HG03469 (cell line): Measurements from ENCODE around the gene CHST12.

Experiments
- ATAC-seq: cut with Tn5 transposase; IDR thresholded peaks from one replicate; pipeline ENCODE4 v1.9.1; 2021; ENCODE audit warnings: mild to moderate bottlenecking, moderate library complexity, moderate number of reproducible peaks; ENCODE audit not compliant: unreplicated experiment

The CHST12 gene

DNA sequence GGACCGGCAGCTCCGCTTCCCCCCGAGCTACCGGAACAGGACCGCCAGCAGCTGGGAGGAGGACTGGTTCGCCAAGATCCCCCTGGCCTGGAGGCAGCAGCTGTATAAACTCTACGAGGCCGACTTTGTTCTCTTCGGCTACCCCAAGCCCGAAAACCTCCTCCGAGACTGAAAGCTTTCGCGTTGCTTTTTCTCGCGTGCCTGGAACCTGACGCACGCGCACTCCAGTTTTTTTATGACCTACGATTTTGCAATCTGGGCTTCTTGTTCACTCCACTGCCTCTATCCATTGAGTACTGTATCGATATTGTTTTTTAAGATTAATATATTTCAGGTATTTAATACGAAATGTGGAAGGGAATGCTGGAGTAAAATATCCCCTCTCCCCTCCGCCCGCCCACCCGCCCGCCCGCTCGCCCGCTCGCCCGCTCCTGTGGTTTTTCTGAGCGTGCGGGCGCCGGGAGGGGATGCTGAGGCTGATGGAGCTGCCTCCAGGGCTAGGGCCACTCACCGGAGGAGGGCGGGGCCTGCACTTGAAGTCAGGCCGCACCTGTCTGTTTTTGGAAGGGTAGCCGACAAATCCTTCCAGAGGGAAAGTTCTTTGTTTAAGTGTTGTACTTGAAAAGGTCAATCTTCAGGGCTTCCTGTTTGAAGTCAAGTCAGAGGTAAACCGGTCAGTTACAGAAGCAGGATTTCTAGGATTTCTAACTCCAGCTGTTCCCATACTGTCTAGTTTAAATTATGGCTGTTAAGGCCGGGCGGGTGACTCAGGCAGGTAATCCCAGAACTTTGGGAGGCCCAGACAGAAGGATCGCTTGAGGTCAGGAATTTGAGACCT is 30.5 kb downstream of the CHST12 start:
- ATAC-seq = no peak

DNA sequence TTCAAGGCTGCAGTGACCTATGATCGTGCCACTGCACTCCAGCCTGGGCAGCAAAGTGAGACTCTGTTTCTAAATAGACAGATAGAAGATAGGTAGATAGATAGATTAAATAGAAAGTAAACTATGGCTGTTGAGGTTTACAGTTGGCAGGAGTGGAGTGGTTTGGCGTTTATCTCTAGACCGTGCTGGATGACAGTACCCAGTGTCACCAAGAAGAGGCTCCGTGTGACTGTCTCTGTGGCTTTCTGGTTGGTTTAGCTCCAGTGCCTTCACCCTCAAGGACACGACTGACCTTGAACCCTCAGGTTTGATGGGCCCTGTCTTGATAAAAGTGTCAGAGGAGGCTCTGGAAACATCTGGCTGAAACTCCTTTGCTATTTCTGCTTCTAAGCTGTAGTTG is 31.7 kb downstream of the CHST12 start:
- ATAC-seq = no peak

- ATAC-seq = no peak
Measured at GRCh38 chr7:2436341-2437104, 33.1 kb downstream of the CHST12 start.

- no peak for ATAC-seq
Measured at GRCh38 chr7:2437136-2437535, 33.7 kb downstream of the CHST12 start.

DNA sequence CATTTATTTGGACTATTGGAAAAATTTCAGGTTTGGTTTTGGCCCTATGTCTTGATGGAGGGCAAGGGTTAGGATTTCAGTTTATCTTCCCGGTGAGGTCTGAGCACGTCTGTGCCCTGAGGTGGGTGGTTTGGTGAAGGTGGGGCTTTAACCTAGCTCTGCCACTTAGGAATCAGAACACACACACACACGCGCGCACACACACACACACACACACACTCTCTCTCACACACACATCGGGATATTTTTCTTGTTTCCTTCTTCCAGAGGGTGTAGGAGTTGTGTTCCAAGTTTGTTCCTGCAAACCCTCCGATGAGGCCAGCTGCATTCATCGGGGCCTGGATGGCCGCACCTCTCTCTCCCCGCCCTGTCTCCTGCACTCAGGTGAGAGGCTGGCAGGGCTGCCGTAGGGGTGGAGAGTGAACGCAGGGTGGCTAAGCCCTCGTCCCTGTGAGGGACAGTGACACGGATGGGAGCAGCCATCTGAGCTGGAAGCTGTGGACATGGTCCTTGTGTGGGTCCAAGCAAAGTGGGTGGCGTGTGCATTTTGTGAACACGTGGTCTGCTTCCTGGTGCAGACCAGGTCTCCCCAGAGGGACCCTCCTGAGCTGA is 34.2 kb downstream of the CHST12 start:
- no peak for ATAC-seq

- no peak for ATAC-seq
Measured at GRCh38 chr7:2438186-2438585, 34.8 kb downstream of the CHST12 start.

GRCh38 chr7:2438775-2439174 is 35.4 kb downstream of the CHST12 start:
- no peak for ATAC-seq

DNA sequence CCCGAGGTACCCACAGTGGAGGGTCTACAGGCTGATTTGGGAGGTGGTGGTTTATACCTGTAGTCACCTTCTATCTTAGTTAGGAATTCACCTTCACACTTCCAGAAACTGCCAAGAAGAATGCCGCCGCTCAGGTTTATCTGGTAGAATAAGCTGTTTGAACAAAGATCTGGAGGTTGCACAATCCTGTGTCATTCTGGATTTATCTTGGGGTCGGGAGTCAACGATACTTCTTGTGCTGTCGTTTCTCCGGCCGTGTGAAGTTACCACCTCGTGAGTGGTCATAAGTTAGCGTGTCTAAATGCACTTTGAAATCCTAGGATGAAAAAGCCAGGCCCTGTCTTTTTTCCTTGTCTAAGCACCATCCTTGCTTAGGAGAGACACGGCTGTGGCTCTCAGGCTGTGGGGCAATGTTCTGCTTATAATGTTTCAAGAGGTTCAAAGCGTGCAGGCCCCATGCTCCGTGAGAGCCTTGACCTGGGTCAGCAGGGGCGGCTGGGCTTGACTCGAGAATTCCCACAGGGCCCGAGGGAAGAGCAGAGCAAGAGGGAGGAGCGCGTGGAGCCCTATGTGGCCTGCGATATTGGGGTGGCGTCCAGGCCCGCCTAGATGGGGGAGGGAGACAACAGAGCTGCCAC is 37.3 kb downstream of the CHST12 start:
- ATAC-seq = no peak

GRCh38 chr7:2441430-2442058 is 38.1 kb downstream of the CHST12 start:
- no peak for ATAC-seq

GRCh38 chr7:2443491-2443890 is 40.1 kb downstream of the CHST12 start:
- no peak for ATAC-seq

- no peak for ATAC-seq
Measured at GRCh38 chr7:2444476-2444875, 41.1 kb downstream of the CHST12 start.

- ATAC-seq = no peak
Measured at GRCh38 chr7:2445047-2445446, 41.6 kb downstream of the CHST12 start.

GRCh38 chr7:2445898-2446555 is 42.6 kb downstream of the CHST12 start:
- ATAC-seq = no peak

DNA sequence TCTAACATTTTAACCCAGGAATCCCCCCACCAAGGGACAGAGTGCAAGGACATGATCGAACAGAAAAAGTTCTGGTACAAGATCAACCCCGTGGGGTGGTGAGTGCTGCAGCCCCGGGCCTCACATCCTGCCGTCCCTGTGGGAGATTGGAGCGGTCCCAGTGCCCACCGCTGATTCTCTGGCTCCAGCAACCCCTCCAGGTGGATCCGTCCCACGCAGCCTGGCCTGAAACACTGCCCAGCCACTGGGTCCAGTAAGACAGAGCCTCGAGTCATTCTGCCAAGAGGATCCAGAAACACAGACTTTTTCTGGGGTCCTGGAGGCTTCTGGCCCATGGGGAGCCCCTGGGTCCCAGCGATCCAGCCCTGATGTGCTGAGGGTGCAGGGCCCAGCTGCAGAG is 43.3 kb downstream of the CHST12 start:
- no peak for ATAC-seq

- no peak for ATAC-seq
Measured at GRCh38 chr7:2450198-2451107, 47.0 kb downstream of the CHST12 start.

DNA sequence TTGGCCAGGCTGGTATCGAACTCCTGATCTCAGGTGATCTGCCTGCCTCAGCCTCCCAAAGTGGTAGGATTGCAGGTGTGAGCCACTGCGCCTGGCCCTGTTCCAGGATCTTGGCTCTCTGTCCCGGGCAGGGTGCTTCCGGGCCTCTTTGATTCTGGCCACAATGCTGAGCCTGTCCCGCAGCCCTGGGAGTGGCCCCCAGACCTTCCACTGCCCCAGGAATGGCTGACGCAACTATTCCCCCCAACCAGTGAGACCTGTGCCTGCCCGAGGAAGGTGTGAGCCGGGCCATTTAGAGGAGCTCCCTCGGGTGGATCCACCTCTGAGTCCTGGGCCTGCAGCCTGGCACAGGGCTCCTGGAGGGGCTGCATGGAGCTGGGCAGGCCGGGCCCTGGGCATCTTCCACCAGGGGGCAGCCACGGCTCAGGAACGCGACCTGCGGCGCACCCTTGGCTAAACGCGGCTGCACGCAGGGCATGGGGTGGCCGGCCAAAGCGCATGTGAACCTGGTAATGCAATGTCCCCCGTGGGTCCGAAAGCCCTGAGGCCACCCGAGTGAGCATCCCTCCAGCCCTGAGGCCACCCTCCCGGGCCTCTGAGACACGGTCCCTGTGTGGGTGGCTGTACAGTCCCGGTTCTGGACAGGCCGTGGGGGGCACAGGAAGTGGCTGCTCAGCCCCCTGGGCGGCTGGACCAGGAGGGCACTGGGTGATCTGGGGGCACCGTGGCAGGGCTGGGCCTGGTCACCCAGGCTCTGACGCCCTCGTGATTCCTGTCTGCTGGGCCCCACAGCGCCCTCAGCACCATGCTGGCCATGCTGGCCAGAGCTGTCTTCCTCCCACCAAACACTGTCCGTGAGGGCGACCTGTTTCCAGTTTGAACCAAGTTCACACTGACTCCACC is 48.0 kb downstream of the CHST12 start:
- peak; percentile 56 for ATAC-seq

DNA sequence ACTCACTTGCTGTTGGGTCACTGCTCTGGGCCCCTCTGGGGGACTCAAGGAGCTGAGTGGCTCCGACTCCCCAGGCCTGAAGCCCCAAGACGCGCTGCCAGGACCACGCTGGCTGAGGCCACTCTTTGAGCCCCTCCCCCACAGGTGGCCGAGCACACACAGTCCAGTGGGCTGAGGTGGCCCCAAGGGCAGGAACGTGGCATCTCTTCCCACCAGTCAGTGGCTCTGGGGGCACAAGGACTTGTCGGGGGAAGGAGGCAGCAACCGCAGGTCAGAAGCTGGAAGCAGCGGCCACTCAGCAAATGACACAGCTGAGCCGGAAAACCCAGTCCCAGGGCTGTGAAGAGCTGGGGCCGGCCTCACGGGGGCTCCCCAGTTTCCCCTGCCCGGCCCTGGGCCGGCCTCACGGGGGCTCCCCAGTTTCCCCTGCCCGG is 48.7 kb downstream of the CHST12 start:
- ATAC-seq = no peak

GRCh38 chr7:2452643-2453270 is 49.3 kb downstream of the CHST12 start:
- ATAC-seq = no peak
